B cell (primary cell): Measurements from ENCODE around the gene HS1BP3. TPM values are rescaled to one million over a fixed set of nuclear protein-coding genes. Genes with fewer than 3 reads are reported as not detected.

Source experiments
- ATAC-seq: fragments of 200-7000 bp; cut with Tn5 transposase; one replicate; pipeline ENCODE4 v1.10.0; 2021; ENCODE audit warnings: low read depth, mild to moderate bottlenecking, moderate number of reproducible peaks, moderate library complexity
- CTCF ChIA-PET: fragments of 350-600 bp; sonication (Branson Sonifier 250); formaldehyde crosslinking; loops from one replicate; lab custom pipeline; 2021; ENCODE audit warnings: antibody characterized with exemption, inconsistent platforms; lab: Charles Lee
- POLR2A ChIA-PET: fragments of 350-600 bp; sonication (Branson Sonifier 250); formaldehyde crosslinking; loops from one replicate; lab custom pipeline; 2021; ENCODE audit warnings: antibody characterized with exemption; lab: Charles Lee
- DNase-seq: peaks from one replicate; pipeline ENCODE4 v3.0.0; 2013
- H2AFZ ChIP-seq: 2 replicates; pipeline ENCODE4 v1.6.1; 2012; ENCODE audit warnings: mild to moderate bottlenecking, low read depth, low read length; ENCODE audit not compliant: insufficient read depth, poor library complexity, severe bottlenecking
- H3K27ac ChIP-seq, 2 donors: 1 replicate in 1 of 2; 2 replicates in 1 of 2; pipeline ENCODE4 v1.5.1; 2012 to 2013; ENCODE audit warnings: low read length in 2 of 2, mild to moderate bottlenecking in 2 of 2, moderate library complexity in 1 of 2
- H3K27me3 ChIP-seq, 4 experiments: fragments of 200-600 bp in 1 of 4; sonication (generic) in 1 of 4; replicated peaks in 1 of 4; 1 replicate in 2 of 4; 2 replicates in 2 of 4; pipeline versions ENCODE4 v1.6.1 to v1.7.0; 2013 to 2016; ENCODE audit warnings: low read length in 3 of 4, mild to moderate bottlenecking in 2 of 4, mixed read lengths in 1 of 4, moderate library complexity in 1 of 4; ENCODE audit not compliant: insufficient read depth in 4 of 4, control insufficient read depth in 3 of 4; ENCODE audit errors: control extremely low read depth in 1 of 4
- H3K36me3 ChIP-seq, 2 experiments: replicated peaks in 1 of 2; 1 replicate in 1 of 2; 2 replicates in 1 of 2; pipeline versions ENCODE4 v1.6.1 to v1.7.1; 2013; ENCODE audit warnings: low read length in 1 of 2; ENCODE audit not compliant: insufficient read depth in 2 of 2, control insufficient read depth in 1 of 2; ENCODE audit errors: control extremely low read depth in 1 of 2, extremely low read depth in 1 of 2
- H3K4me1 ChIP-seq, 2 donors: fragments of 200-600 bp in 1 of 2; sonication (generic) in 1 of 2; 1 replicate in 1 of 2; 2 replicates in 1 of 2; pipeline versions ENCODE4 v1.5.1 to v1.6.1; 2013 to 2017; ENCODE audit warnings: low read length in 2 of 2; ENCODE audit not compliant: control insufficient read depth in 2 of 2, insufficient read depth in 2 of 2
- H3K4me2 ChIP-seq: replicated peaks from 2 replicates; pipeline ENCODE3; 2012; ENCODE audit warnings: mild to moderate bottlenecking, low read depth, low read length; ENCODE audit not compliant: poor library complexity, severe bottlenecking
- H3K4me3 ChIP-seq, 5 experiments: fragments of 200-600 bp in 1 of 5; sonication (generic) in 1 of 5; 1 replicate in 3 of 5; 2 replicates in 2 of 5; pipeline versions ENCODE4 v1.5.1 to v1.7.0; 2011 to 2016; ENCODE audit warnings: low read length in 4 of 5, mild to moderate bottlenecking in 4 of 5, low read depth in 2 of 5, control low read depth in 1 of 5, moderate library complexity in 1 of 5; ENCODE audit not compliant: insufficient read depth in 1 of 5; ENCODE audit errors: control extremely low read depth in 1 of 5, extremely low read depth in 1 of 5
- H3K79me2 ChIP-seq: fragments of 200-600 bp; sonication (generic); one replicate; pipeline ENCODE4 v1.6.0; 2016; ENCODE audit warnings: low read length; ENCODE audit not compliant: control insufficient read depth, insufficient read depth
- H3K9ac ChIP-seq: fragments of 200-600 bp; sonication (generic); 2 replicates; pipeline ENCODE4 v1.6.1; 2017; ENCODE audit warnings: mild to moderate bottlenecking, low read length, moderate library complexity
- H3K9me3 ChIP-seq, 3 donors: one replicate each; pipeline versions ENCODE4 v1.6.1 to v1.7.1; 2013; ENCODE audit warnings: low read length in 2 of 3; ENCODE audit not compliant: control insufficient read depth in 2 of 3, insufficient read depth in 1 of 3; ENCODE audit errors: control extremely low read depth in 1 of 3
- H4K20me1 ChIP-seq: 2 replicates; pipeline ENCODE4 v1.6.0; 2012; ENCODE audit warnings: mild to moderate bottlenecking, low read length; ENCODE audit not compliant: insufficient read depth, control insufficient read depth, poor library complexity, severe bottlenecking
- H3K27ac Mint-ChIP-seq: one replicate; pipeline ENCODE4 v1.8.0; 2021; ENCODE audit warnings: mixed read lengths
- H3K27me3 Mint-ChIP-seq: one replicate; pipeline ENCODE4 v1.8.0; 2021; ENCODE audit warnings: mixed read lengths
- H3K4me1 Mint-ChIP-seq: one replicate; pipeline ENCODE4 v1.8.0; 2021; ENCODE audit warnings: mixed read lengths
- H3K4me3 Mint-ChIP-seq: one replicate; pipeline ENCODE4 v1.8.0; 2021; ENCODE audit warnings: mixed read lengths
- H3K9me3 Mint-ChIP-seq: one replicate; pipeline ENCODE4 v1.8.0; 2022; ENCODE audit warnings: mixed read lengths; ENCODE audit not compliant: insufficient read depth
- CTCF ChIP-seq: fragments of 200-600 bp; IDR thresholded peaks from one replicate; pipeline ENCODE4 v1.8.0; 2022; ENCODE audit warnings: antibody characterized with exemption, mild to moderate bottlenecking
- EZH2 ChIP-seq: IDR thresholded peaks from 2 replicates; pipeline ENCODE4 v1.6.1; 2012; ENCODE audit warnings: borderline replicate concordance, low read depth, mild to moderate bottlenecking, moderate library complexity, low read length; ENCODE audit not compliant: insufficient read depth, poor library complexity, severe bottlenecking
- WGBS: methylation state at CpG from one replicate; pipeline ENCODE4 v1.1.5; 2013; ENCODE audit warnings: missing lambda C conversion rate; ENCODE audit not compliant: insufficient coverage; 5-methylcytosine and 5-hydroxymethylcytosine counted together
- intact Hi-C: fragments of 100-400 bp; cut with micrococcal nuclease; formaldehyde crosslinking; loops from one replicate; pipeline ENCODE4 v1.10.0; 2022
- polyA plus RNA-seq: library from polyadenylated mRNA; depleted of rRNA; stranded (reverse); fragments of >200 nt; gene quantifications from 2 replicates; pipeline ENCODE4 v1.2.3, GENCODE V29; 2012
- total RNA-seq, 2 donors: library from RNA; stranded (reverse); fragments of 120-200 nt in 1 of 2; gene quantifications; 1 replicate in 1 of 2; 2 replicates in 1 of 2; pipeline versions ENCODE4 v1.2.3 to v1.2.4, GENCODE V29; 2013 to 2022

Gene HS1BP3
- total and polyA plus RNA-seq, 2 donors (not counting 1 experiment from before 2014, with no cell fraction given) = 27.8 to 28.7 TPM

GRCh38 chr2:20662308-20662937, 11.5 kb upstream of the HS1BP3 start:
- Histone ChIP-seq H2AFZ (no peak overlapping the region), H3K4me2 (no peak overlapping the region), H3K27ac (no peak overlapping the region), H3K9me3 (peaks cover 0 to 4% (median 0%) of the 10 kb centered on the region in 3 donors), H4K20me1 (no peaks in the 10 kb centered on the region), H3K9ac (no peak overlapping the region), H3K4me1 (peaks cover 15 to 30% of the 10 kb centered on the region in 2 donors), H3K79me2 (no peaks in the 10 kb centered on the region), H3K4me3 (no peak overlapping the region), H3K36me3 (no peaks in the 10 kb centered on the region), H3K27me3 (peaks cover 0 to 62% (median 8%) of the 10 kb centered on the region in 4 experiments)
- ChIA-PET POLR2A (interaction anchor here (1.5 kb wide), 1 partner anchor 14 kb away, joined by 5 read pairs; no protein-coding TSS in a partner anchor), CTCF (interaction anchor here (0.6 to 8.9 kb wide), 27 partner anchors 10 to 309 kb away, joined by 3 to 331 read pairs (median 4); partner anchors contain the start of genes HS1BP3 and LDAH)
- DNase-seq (no peak), ATAC-seq (no peak)
- H3K27ac Mint-ChIP-seq = no peak overlapping the region
- 97% methylated on average over 3 of the region's 5 CpGs for WGBS
- no peak overlapping the region for H3K4me3 Mint-ChIP-seq
- H3K27me3 Mint-ChIP-seq = peaks cover 26% of the 10 kb centered on the region
- H3K4me1 Mint-ChIP-seq = peaks cover 25% of the 10 kb centered on the region
- TF ChIP-seq CTCF (no peak), EZH2 (no peak)
- intact Hi-C loops = no loop called here
- H3K9me3 Mint-ChIP-seq = no peaks in the 10 kb centered on the region
